Fibroblast of skin of left quadriceps (primary cell): Measurements from ENCODE around the gene TAS2R46.
"Not testable (repeated sequence)": the region's sequence is repeated elsewhere in the genome, so short reads cannot be mapped to it uniquely, and the experiment has no call there.

Source experiments
- DNase-seq, 2 experiments: peaks; one replicate each; pipeline ENCODE4 v3.0.0-alpha.2; 2013; ENCODE audit warnings: low read depth in 2 of 2

Gene TAS2R46

GRCh38 chr12:11039171-11039570 lies 22.9 kb downstream of the TAS2R46 start:
- DNase-seq: no peak

- DNase-seq: not testable (repeated sequence)
Measured at GRCh38 chr12:11033959-11034358, 28.1 kb downstream of the TAS2R46 start.

DNA sequence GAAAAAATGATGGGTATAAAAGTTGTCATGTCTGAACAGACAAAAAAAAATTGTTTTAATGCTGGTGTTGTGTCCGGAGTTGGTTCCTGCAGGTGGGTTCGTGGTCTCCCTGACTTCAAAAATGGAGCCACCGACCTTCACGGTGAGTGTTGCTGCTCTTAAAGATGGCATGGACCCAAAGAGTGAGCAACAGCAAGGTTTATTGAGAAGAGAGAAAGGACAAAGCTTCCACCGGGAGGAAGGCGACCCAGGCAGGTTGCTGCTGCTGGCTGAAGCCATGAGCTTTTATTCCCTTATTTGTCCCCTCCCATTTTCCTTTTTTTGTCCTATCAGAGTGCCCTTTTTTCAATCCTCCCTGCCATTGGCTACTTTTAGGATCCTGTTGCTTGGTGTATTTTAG lies 30.8 kb downstream of the TAS2R46 start, which contains the start of gene TAS2R31:
TSS of gene TAS2R31 (minus strand) at position 101 of the 400 bp plus-strand sequence. CDS start at position 29, 72 bp downstream.
- no peak for DNase-seq

- no peak for DNase-seq
Measured at GRCh38 chr12:11026118-11026517, 36.0 kb downstream of the TAS2R46 start.

DNA sequence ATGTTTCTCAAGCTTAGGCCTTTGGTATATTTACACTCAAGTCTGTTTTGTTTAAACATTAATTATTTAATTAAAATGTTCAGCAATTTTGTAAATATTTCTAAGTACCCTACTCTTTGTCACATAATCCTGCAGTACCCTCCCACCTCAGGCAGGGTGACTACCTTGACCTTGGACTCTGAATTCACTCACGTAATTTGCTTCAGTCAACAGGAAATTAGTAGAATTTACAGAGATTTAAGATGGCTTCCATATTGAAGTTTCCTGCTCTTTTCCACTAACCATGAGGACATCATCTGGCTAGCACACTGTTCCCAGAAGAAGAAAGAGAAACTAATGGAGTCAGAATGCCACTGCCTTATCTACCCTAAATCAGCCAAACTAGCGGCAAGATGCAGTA lies 38.7 kb downstream of the TAS2R46 start:
- DNase-seq: no peak

- DNase-seq: no peak
Measured at GRCh38 chr12:11022520-11022919, 39.6 kb downstream of the TAS2R46 start, which contains the start of gene TAS2R19. Gene TAS2R19 (minus strand): TSS chr12:11022620. CDS start chr12:11022571, 49 bp downstream.

DNA sequence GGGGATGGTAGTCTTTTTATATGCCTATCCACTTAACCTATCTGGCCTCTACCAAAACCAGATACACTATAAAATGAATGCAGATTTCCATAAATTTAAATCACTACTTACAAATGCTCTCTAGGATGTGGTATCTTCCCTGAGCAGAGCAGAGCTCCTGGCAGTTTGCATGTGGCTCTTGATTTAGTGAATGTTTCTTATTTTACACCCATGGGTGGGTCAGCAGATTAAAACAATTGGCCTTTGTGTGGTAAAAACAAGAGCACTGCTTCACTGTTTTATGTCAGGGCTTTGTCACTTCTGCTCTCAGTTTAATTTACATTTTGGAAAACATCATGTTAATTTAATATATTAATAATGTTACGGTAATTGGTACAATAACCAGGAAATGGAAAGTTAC lies 45.2 kb downstream of the TAS2R46 start:
- no peak for DNase-seq

DNA sequence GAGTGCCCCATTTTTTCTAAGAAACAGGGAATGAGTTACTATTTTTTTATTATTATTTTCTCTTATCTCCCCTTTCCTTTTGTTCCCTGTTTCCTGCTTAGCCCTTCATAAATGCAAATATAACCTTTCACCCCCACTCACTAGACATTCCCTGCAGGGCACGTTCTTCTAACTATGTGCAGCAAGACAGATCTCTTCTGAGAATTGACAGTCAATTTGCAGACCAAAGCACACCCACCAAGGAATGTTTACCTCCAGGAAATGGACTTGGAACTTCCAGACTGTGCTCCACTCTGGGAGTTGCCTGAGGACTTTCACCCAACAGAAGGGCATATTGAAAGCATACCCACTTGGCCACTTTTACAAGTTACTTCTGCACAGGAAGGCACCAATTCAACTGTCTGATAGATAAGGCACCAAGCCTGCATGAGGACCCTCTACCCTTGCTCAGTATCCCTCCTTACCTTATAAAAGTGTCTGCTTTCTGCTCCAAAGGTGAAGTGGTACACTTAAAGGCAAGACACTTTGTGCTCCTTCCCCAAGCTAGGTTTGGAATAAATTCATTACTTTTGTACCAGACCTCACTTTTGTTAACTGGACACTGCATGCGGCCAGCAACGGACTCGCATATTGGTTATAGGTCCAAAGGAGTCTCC lies 46.2 kb downstream of the TAS2R46 start:
- DNase-seq: no peak

GRCh38 chr12:11014234-11014633 lies 47.9 kb downstream of the TAS2R46 start:
- no peak for DNase-seq
